Nephron progenitor cell (in vitro differentiated cells): Measurements from ENCODE around the gene ADPRM.

ENCODE experiments used
- DNase-seq: peaks from one replicate; pipeline ENCODE4 v3.0.0; 2021
- H3K27ac Mint-ChIP-seq: 2 replicates; pipeline ENCODE4 v1.8.0; 2021; ENCODE audit warnings: mild to moderate bottlenecking, moderate library complexity, mixed read lengths
- H3K27me3 Mint-ChIP-seq: 2 replicates; pipeline ENCODE4 v1.8.0; 2021; ENCODE audit warnings: mild to moderate bottlenecking, low read depth, mixed read lengths; ENCODE audit not compliant: poor library complexity
- H3K36me3 Mint-ChIP-seq: 2 replicates; pipeline ENCODE4 v1.8.0; 2021; ENCODE audit warnings: low read depth, mixed read lengths
- H3K4me1 Mint-ChIP-seq: 2 replicates; pipeline ENCODE4 v1.8.0; 2021; ENCODE audit warnings: mixed read lengths
- H3K4me3 Mint-ChIP-seq: 2 replicates; pipeline ENCODE4 v1.8.0; 2021; ENCODE audit warnings: mild to moderate bottlenecking, moderate library complexity, mixed read lengths
- H3K9me3 Mint-ChIP-seq: 2 replicates; pipeline ENCODE4 v1.8.0; 2021; ENCODE audit warnings: mild to moderate bottlenecking, moderate library complexity, mixed read lengths
- TF ChIP-seq, protein P1 (sequence below): fragments of 200-600 bp; sonication (generic); IDR thresholded peaks from 2 replicates; pipeline ENCODE4 v1.5.0; 2021; ENCODE audit warnings: antibody characterized with exemption

Gene ADPRM

DNA sequence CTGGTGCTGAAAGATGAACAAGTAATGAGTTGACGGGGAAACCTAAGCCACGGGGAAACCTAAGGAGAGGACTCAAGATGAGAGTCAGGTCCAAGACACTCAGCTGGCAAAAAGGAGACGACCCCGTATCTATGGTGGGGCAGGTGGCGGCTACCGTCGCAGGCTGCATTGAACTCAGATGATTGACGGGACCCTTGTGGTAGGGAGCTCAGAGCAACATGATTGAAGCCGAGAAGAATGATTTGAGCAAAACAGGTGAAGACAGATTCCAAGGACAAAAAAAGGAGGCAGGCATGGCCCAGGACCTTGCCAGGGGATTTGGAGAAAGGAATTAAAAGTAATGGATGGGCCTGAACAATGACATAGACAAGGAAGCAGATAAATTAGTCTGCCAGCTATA, 32.8 kb upstream of the ADPRM start:
- DNase-seq: no peak

DNA sequence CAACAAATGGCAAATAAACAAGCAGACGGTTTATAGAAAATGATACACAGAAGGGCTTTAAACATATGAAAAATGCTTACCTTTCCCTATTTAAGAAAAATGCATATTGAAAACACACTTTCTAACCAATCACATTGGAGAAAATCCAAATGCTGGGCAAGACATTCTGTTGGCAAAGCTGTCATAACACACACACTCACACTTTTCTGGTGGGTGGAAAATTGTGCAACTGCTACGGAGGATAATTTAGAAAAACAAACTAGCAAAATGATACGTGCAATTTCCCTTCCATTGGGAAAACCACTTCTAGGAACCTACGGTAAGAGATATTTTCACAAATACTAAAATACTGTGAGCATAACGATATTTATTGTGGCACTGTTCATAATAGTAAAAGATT, 30.5 kb upstream of the ADPRM start:
- Mint-ChIP-seq H3K36me3 (peaks cover 4% of the 10 kb centered on the region), H3K4me1 (peaks cover 16% of the 10 kb centered on the region), H3K9me3 (no peaks in the 10 kb centered on the region), H3K4me3 (no peak overlapping the region), H3K27ac (no peak overlapping the region), H3K27me3 (no peaks in the 10 kb centered on the region)
- TF ChIP-seq, protein P1, sequence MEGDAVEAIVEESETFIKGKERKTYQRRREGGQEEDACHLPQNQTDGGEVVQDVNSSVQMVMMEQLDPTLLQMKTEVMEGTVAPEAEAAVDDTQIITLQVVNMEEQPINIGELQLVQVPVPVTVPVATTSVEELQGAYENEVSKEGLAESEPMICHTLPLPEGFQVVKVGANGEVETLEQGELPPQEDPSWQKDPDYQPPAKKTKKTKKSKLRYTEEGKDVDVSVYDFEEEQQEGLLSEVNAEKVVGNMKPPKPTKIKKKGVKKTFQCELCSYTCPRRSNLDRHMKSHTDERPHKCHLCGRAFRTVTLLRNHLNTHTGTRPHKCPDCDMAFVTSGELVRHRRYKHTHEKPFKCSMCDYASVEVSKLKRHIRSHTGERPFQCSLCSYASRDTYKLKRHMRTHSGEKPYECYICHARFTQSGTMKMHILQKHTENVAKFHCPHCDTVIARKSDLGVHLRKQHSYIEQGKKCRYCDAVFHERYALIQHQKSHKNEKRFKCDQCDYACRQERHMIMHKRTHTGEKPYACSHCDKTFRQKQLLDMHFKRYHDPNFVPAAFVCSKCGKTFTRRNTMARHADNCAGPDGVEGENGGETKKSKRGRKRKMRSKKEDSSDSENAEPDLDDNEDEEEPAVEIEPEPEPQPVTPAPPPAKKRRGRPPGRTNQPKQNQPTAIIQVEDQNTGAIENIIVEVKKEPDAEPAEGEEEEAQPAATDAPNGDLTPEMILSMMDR: no peak
- no peak for DNase-seq

More for the DNA sequence above, 32.8 kb upstream of the ADPRM start:
- no peaks in the 10 kb centered on the region for H3K27me3 Mint-ChIP-seq
- H3K36me3 Mint-ChIP-seq: peaks cover 6% of the 10 kb centered on the region
- TF ChIP-seq, protein P1: no peak
- no peak overlapping the region for H3K4me3 Mint-ChIP-seq
- H3K4me1 Mint-ChIP-seq: peaks cover 16% of the 10 kb centered on the region
- H3K27ac Mint-ChIP-seq: no peak overlapping the region
- H3K9me3 Mint-ChIP-seq: no peaks in the 10 kb centered on the region

DNA sequence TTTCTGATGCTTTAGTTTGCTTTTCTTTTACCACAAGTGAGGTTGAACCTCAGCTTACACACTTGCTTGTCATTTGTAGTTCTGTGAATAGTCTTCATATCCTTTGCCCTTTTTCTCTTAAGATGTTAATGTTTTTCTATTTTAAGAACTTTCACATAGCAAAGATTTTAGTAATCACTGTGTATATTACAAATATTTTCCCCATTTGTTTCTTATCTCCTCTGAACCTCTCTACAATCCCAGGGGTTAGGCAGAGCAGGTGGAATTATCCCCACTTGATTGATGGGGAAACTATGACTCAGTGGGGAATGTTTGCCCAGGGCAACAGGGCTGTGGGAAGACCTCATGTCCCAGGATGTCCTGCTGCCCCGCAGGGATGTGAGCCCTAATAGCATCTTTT, 28.6 kb upstream of the ADPRM start:
- H3K27ac Mint-ChIP-seq: no peak overlapping the region
- no peak for DNase-seq
- no peak overlapping the region for H3K4me3 Mint-ChIP-seq
- H3K27me3 Mint-ChIP-seq: no peaks in the 10 kb centered on the region
- H3K36me3 Mint-ChIP-seq: peaks cover 12% of the 10 kb centered on the region
- H3K9me3 Mint-ChIP-seq: no peaks in the 10 kb centered on the region
- peaks cover 16% of the 10 kb centered on the region for H3K4me1 Mint-ChIP-seq
- TF ChIP-seq, protein P1: no peak

DNA sequence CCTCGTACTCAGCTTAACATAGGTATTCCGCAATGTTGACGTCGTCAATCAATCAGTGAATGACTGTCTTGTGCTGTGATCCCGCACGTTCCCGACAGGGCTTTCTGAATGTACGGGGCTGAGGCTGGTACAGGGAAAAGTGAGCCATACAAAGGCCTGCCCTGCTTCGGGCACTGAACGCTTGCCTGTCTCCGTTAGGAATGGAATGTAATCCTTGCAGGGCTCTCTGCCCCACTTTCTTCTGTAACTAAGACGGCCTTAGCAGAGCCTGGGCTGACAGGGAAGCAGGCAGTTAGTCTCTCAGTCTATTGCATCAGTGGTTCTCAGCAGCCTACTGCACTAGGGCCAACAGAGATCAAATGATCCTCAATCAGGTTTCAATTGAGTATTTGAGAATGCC, 24.1 kb upstream of the ADPRM start:
- Mint-ChIP-seq H3K4me3 (no peak overlapping the region), H3K27ac (peak overlapping the region; percentile 22), H3K27me3 (no peaks in the 10 kb centered on the region), H3K36me3 (peaks cover 32% of the 10 kb centered on the region), H3K4me1 (no peaks in the 10 kb centered on the region), H3K9me3 (no peaks in the 10 kb centered on the region)
- DNase-seq: no peak
- TF ChIP-seq, protein P1: no peak

- Mint-ChIP-seq H3K36me3 (peaks cover 43% of the 10 kb centered on the region), H3K27ac (no peak overlapping the region), H3K4me3 (no peak overlapping the region), H3K4me1 (no peaks in the 10 kb centered on the region), H3K27me3 (no peaks in the 10 kb centered on the region), H3K9me3 (no peaks in the 10 kb centered on the region)
- TF ChIP-seq, protein P1: no peak
- DNase-seq: no peak
Observed at GRCh38 chr17:10674704-10675103, 22.7 kb upstream of the ADPRM start.

GRCh38 chr17:10681866-10682446, 15.4 kb upstream of the ADPRM start:
- Mint-ChIP-seq H3K4me3 (no peak overlapping the region), H3K27me3 (no peaks in the 10 kb centered on the region), H3K4me1 (no peaks in the 10 kb centered on the region), H3K36me3 (peaks cover 75% of the 10 kb centered on the region), H3K27ac (no peak overlapping the region), H3K9me3 (no peaks in the 10 kb centered on the region)
- no peak for DNase-seq
- TF ChIP-seq, protein P1: no peak
